Endothelial cell of umbilical vein (primary cell): ENCODE results near the gene CEACAM21.

Experiments used
- CTCF ChIP-seq, 2 donors: IDR thresholded peaks; 1 replicate in 1 of 2; 2 replicates in 1 of 2; pipeline ENCODE4 v1.5.1; 2011; ENCODE audit warnings: low read length in 2 of 2, mild to moderate bottlenecking in 2 of 2, moderate library complexity in 2 of 2, control low read depth in 1 of 2, inconsistent platforms in 1 of 2, low read depth in 1 of 2; ENCODE audit not compliant: insufficient read depth in 1 of 2; ENCODE audit errors: extremely low read depth in 1 of 2
- EZH2 ChIP-seq: IDR thresholded peaks from 2 replicates; pipeline ENCODE4 v1.6.1; 2012; ENCODE audit warnings: borderline replicate concordance, low read depth, mild to moderate bottlenecking, moderate library complexity, low read length, inconsistent platforms; ENCODE audit not compliant: severe bottlenecking
- FOS ChIP-seq: IDR thresholded peaks from 2 replicates; pipeline ENCODE4 v1.6.1; 2011; ENCODE audit warnings: mild to moderate bottlenecking, low read length, moderate library complexity, borderline replicate concordance; ENCODE audit not compliant: insufficient read depth
- GATA2 ChIP-seq: IDR thresholded peaks from 2 replicates; pipeline ENCODE4 v1.7.0; 2011; ENCODE audit warnings: low read depth, mild to moderate bottlenecking, moderate library complexity, mixed read lengths, low read length; ENCODE audit not compliant: insufficient read length, insufficient read depth
- JUN ChIP-seq: IDR thresholded peaks from 2 replicates; pipeline ENCODE4 v1.6.1; 2011; ENCODE audit warnings: borderline replicate concordance, low read depth; ENCODE audit not compliant: insufficient read length, insufficient read depth
- MAX ChIP-seq: IDR thresholded peaks from 2 replicates; pipeline ENCODE4 v1.6.1; 2011; ENCODE audit not compliant: insufficient read depth, insufficient read length
- MYC ChIP-seq: IDR thresholded peaks from one replicate; pipeline ENCODE4 v1.6.1; 2011; ENCODE audit warnings: mild to moderate bottlenecking, low read depth, low read length
- POLR2A ChIP-seq: IDR thresholded peaks from 2 replicates; pipeline ENCODE4 v1.6.1; 2012; ENCODE audit warnings: low read depth, mild to moderate bottlenecking, control low read depth, low read length
- POLR2AphosphoS5 ChIP-seq: IDR thresholded peaks from 2 replicates; pipeline ENCODE4 v1.6.1; 2012; ENCODE audit warnings: low read depth, mild to moderate bottlenecking, control low read depth, low read length, moderate library complexity; ENCODE audit not compliant: insufficient read depth

GRCh38 chr19:41588497-41589209 lies 12.7 kb downstream of the CEACAM21 start:
- TF ChIP-seq POLR2AphosphoS5, result no peak
- no peak for TF ChIP-seq JUN
- no peak for TF ChIP-seq CTCF (IDR thresholded peaks at IDR 0.05; ENCODE audit: extremely low read depth in 1 of 2, insufficient read depth in 1 of 2, low read depth in 1 of 2, low read length in 2 of 2)
- no peak for TF ChIP-seq MAX
- TF ChIP-seq GATA2, result no peak
- TF ChIP-seq EZH2, result no peak
- TF ChIP-seq POLR2A, result no peak
- no peak for TF ChIP-seq FOS
- TF ChIP-seq MYC, result no peak
